HFFc6 (cell line): Measurements from ENCODE around the gene CDK14. TPM values are rescaled to one million over a fixed set of nuclear protein-coding genes. Genes with fewer than 3 reads are reported as not detected.
A peak's percentile ranks its signal among the peaks of the same experiment; 100 is the strongest.

Experiments used
- DNase-seq: peaks from one replicate; pipeline ENCODE4 v3.0.0-alpha.2; 2018
- H3K27ac Mint-ChIP-seq: 2 replicates; pipeline ENCODE4 v1.8.0; 2020; ENCODE audit warnings: mild to moderate bottlenecking, mixed read lengths
- H3K27me3 Mint-ChIP-seq: 2 replicates; pipeline ENCODE4 v1.8.0; 2021; ENCODE audit warnings: mild to moderate bottlenecking, moderate library complexity, mixed read lengths; ENCODE audit not compliant: insufficient read depth
- H3K36me3 Mint-ChIP-seq: 2 replicates; pipeline ENCODE4 v1.8.0; 2021; ENCODE audit warnings: low read depth, mixed read lengths
- H3K4me1 Mint-ChIP-seq: 2 replicates; pipeline ENCODE4 v1.8.0; 2020; ENCODE audit warnings: low read depth, mixed read lengths
- H3K4me3 Mint-ChIP-seq: 2 replicates; pipeline ENCODE4 v1.8.0; 2020; ENCODE audit warnings: mild to moderate bottlenecking, moderate library complexity, mixed read lengths
- H3K9me3 Mint-ChIP-seq: 2 replicates; pipeline ENCODE4 v1.8.0; 2020; ENCODE audit warnings: mild to moderate bottlenecking, mixed read lengths
- CTCF ChIP-seq: fragments of 200-600 bp; sonication (generic); IDR thresholded peaks from 2 replicates; pipeline ENCODE4 v1.5.0; 2021; ENCODE audit warnings: antibody characterized with exemption, mild to moderate bottlenecking
- total RNA-seq, 6 experiments: library from RNA; stranded (reverse); fragmentation: NEBNext Ultra II Directional; extraction: Animal tissue kit (Norgen Biotek cat#: 25700); gene quantifications; 2 replicates in 1 of 6; 3 replicates in 5 of 6; pipeline ENCODE4 v1.2.3, GENCODE V29; 2021

Gene CDK14
- total RNA-seq, 6 experiments from 2014 or later = 18.4 to 28.6 (median 27.2) TPM

- Mint-ChIP-seq H3K36me3 (peaks cover 35% of the 10 kb centered on the region), H3K27ac (peak overlapping the region; percentile 93)
These were observed 229.7 kb downstream of the CDK14 start for GRCh38 chr7:90825779-90826178.

GRCh38 chr7:90828601-90829000 is 232.5 kb downstream of the CDK14 start:
- Mint-ChIP-seq H3K4me1 (peaks cover 68% of the 10 kb centered on the region), H3K27ac (peak overlapping the region; percentile 59), H3K9me3 (peaks cover 29% of the 10 kb centered on the region), H3K36me3 (peaks cover 32% of the 10 kb centered on the region), H3K27me3 (no peaks in the 10 kb centered on the region; the same call in 1 of the 2 replicates), H3K4me3 (peak overlapping the region; percentile 39)
- no peak for TF ChIP-seq CTCF
- DNase-seq = peak; percentile 43

More at GRCh38 chr7:90825779-90826178, 229.7 kb downstream of the CDK14 start:
- Mint-ChIP-seq H3K4me1 (peaks cover 53% of the 10 kb centered on the region), H3K9me3 (peaks cover 21% of the 10 kb centered on the region), H3K4me3 (no peak overlapping the region; the same call in 1 of the 2 replicates), H3K27me3 (peaks cover 2% of the 10 kb centered on the region)
- TF ChIP-seq CTCF = no peak
- DNase-seq = peak; percentile 66

- peaks cover 41% of the 10 kb centered on the region for H3K36me3 Mint-ChIP-seq
- no peak overlapping the region for H3K4me3 Mint-ChIP-seq
- no peaks in the 10 kb centered on the region; the same call in 1 of the 2 replicates for H3K27me3 Mint-ChIP-seq
- no peak for DNase-seq
- peaks cover 29% of the 10 kb centered on the region for H3K9me3 Mint-ChIP-seq
- peaks cover 68% of the 10 kb centered on the region for H3K4me1 Mint-ChIP-seq
- TF ChIP-seq CTCF = 0 out of 2 replicates have a peak, but pooled peaks have one; percentile 0
- H3K27ac Mint-ChIP-seq = no peak overlapping the region
These were observed 234.2 kb downstream of the CDK14 start for GRCh38 chr7:90830308-90830707.

GRCh38 chr7:90832726-90833125 is 236.6 kb downstream of the CDK14 start:
- no peak for DNase-seq
- no peak overlapping the region for H3K27ac Mint-ChIP-seq
- H3K4me1 Mint-ChIP-seq = peaks cover 57% of the 10 kb centered on the region
- no peak for TF ChIP-seq CTCF
- no peak overlapping the region for H3K4me3 Mint-ChIP-seq
- peaks cover 44% of the 10 kb centered on the region for H3K36me3 Mint-ChIP-seq
- H3K9me3 Mint-ChIP-seq = peaks cover 32% of the 10 kb centered on the region
- H3K27me3 Mint-ChIP-seq = no peaks in the 10 kb centered on the region; the same call in 1 of the 2 replicates

- H3K36me3 Mint-ChIP-seq = peaks cover 50% of the 10 kb centered on the region
- H3K9me3 Mint-ChIP-seq = peaks cover 38% of the 10 kb centered on the region
- H3K27me3 Mint-ChIP-seq = no peaks in the 10 kb centered on the region; the same call in 1 of the 2 replicates
- H3K4me1 Mint-ChIP-seq = peaks cover 52% of the 10 kb centered on the region
- DNase-seq = peak; percentile 46
- H3K4me3 Mint-ChIP-seq = no peak overlapping the region; the same call in 1 of the 2 replicates
- TF ChIP-seq CTCF = no peak
- no peak overlapping the region for H3K27ac Mint-ChIP-seq
These were observed 237.3 kb downstream of the CDK14 start for GRCh38 chr7:90833443-90833842.
